Activated CD8-positive, alpha-beta memory T cell treated with anti-CD3 and anti-CD28 coated beads for 36 hours (primary cell): ENCODE data around the gene AKT1. TPM values are rescaled to one million over a fixed set of nuclear protein-coding genes. Genes with fewer than 3 reads are reported as not detected.

ENCODE experiments used
- CTCF ChIA-PET: fragments of 350-600 bp; sonication (Branson Sonifier 250); formaldehyde crosslinking; loops from one replicate; lab custom pipeline; 2021; ENCODE audit warnings: antibody characterized with exemption; lab: Charles Lee
- POLR2A ChIA-PET: fragments of 350-600 bp; sonication (Branson Sonifier 250); formaldehyde crosslinking; loops from one replicate; lab custom pipeline; 2021; ENCODE audit warnings: antibody characterized with exemption; lab: Charles Lee
- total RNA-seq, 2 experiments: library from RNA; stranded (reverse); gene quantifications; one replicate each; pipeline ENCODE4 v1.2.3, GENCODE V29; 2021

The AKT1 gene
- total RNA-seq, 2 experiments from 2014 or later, result 155 to 173 TPM

DNA sequence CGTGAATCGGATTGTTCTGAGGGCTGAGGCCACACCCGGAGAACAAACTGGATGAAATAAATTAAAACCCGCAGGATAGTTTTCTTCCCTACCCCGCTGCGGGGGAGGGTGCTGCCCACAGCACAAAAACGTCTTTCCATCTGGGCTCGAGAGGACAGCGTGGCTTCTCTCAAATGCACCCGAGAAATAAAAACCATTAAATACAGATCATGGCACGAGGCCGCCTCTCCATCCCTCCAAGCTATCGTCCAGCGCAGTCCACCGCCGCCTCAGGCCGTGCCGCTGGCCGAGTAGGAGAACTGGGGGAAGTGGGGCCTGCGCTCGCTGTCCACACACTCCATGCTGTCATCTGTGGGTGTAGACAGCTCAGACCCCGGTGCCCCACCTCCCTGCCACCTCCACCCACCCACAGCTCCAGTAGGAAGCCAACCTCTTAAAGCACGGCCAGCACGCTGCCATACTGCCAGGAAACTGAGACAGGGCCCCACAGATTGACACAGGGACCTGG lies 25.4 kb downstream of the AKT1 start:
- ChIA-PET POLR2A (no interaction called here), CTCF (interaction anchor here (1.3 to 2.7 kb wide), 6 partner anchors 9 to 56 kb away, joined by 3 to 18 read pairs (median 7); partner anchors contain the start of genes SIVA1 and ZBTB42)

DNA sequence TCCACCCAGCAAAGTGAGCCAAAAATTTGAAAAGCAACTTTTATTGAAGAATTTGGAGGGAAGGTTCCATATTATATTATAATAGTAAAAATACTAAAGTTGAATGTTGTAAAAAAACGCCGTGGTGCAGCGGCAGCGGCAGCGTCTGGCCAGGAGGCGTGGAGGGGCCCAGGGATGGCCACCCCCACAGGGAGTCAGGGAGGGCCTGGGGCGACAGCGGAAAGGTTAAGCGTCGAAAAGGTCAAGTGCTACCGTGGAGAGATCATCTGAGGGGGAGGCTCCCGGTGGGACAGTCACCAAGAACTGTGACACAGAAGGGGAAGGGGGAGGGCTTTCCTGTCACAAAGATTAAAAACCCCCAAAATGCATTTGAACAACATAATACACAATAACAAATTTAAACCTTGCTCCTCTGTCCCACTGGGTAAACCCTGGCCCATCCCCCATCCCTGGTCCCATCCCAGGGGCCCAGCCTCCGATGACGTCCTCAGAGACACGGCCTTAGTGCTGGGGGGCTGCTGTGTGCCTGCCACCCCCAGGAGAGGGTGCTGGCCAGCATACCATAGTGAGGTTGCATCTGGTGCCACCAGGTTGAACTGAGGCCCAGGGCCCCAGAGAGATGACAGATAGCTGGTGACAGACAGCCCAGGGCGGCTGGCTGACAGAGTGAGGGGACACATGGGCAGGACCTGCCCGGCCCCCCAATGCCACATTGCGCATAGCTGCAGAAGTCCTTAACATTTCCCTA lies 26.1 kb downstream of the AKT1 start:
- ChIA-PET CTCF (interaction anchor here (1.2 to 2.7 kb wide), 13 partner anchors 11 to 100 kb away, joined by 3 to 32 read pairs (median 10); partner anchors contain the start of genes SIVA1 and ZBTB42), POLR2A (interaction anchor here (1.5 kb wide), 1 partner anchor 16 kb away, joined by 3 read pairs; the partner anchor contains the start of gene SIVA1)

- CTCF ChIA-PET, result interaction anchor here (0.6 to 2.7 kb wide), 18 partner anchors 9 to 533 kb away, joined by 3 to 32 read pairs (median 5); partner anchors contain the start of genes INF2, SIVA1 and ZBTB42
- POLR2A ChIA-PET, result interaction anchor here (0.5 to 1.5 kb wide), 2 partner anchors 16 to 96 kb away, joined by 3 to 4 read pairs; partner anchors contain the start of gene SIVA1
These were observed 26.9 kb downstream of the AKT1 start for GRCh38 chr14:104768437-104769323.

- CTCF ChIA-PET, result interaction anchor here (0.5 to 2.7 kb wide), 8 partner anchors 10 to 277 kb away, joined by 3 to 32 read pairs (median 8); partner anchors contain the start of genes SIVA1 and ZBTB42
- POLR2A ChIA-PET, result no interaction called here
These were observed 28.0 kb downstream of the AKT1 start for GRCh38 chr14:104767634-104767918.

DNA sequence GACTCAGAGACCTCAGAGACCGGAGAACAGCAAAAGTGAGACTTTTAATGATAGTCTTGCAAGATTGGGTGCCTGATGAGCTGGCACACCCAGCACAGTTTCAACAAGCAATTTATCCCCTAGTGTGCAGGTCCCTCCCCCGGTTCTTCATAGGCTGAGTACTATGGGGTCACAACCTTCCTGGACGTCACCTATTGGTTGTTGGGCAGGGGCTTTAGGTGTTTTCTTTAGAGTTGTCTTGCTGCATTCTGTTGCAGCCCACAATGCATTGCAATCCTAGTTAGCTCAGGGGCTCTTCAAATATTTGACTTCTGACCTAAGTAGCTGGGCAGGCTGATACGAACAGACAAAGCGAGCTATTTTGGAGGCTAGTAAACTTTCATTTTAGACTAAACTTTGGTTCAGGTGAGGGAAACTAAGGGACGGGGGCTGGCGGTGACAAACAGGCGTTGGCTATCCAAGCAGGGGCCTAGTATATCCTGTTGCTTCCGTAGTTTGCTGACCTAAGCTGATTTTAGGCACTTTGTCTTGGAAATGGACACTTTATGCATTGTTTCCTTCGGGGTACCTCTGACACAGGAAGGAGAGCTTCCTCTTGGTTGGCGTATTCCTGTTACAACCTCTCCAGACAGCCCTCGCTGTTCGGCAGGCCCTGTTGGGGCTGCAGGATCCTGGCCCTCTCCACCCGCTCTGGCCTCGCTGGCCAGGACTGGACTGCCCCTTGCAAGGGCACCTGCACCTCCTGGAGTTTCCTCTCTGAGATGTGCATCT lies 28.5 kb downstream of the AKT1 start:
- CTCF ChIA-PET, result interaction anchor here (0.5 to 1.8 kb wide), 4 partner anchors 10 to 278 kb away, joined by 3 to 7 read pairs (median 3); no protein-coding TSS in a partner anchor
- POLR2A ChIA-PET, result no interaction called here

DNA sequence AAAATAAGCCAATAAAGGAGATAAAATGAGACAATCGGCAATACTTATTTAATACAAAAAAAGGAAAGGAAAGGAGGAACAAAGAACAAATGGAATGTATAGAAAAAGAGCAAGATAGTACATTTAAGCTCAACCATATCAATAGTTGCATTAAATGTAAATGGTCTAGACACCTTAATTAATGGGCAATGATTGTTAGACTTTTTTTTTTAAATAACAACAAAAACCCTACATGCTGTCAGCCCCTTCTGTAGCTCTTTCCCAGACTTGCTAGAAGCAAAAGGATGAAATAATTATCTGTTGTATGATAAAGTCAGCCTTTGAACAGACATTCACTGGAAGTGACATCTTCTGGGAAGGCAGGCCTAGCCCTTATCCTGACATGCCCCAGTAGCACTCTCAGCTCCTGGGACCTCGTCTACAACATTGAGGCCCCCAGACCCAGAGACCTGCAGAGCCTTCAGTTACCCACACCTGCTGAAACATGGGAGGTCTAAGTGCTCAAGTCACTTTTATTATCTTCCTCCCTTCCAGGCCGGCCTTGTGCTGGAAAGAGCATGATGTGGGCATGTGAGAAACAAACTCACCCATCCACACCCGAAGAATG lies 29.2 kb downstream of the AKT1 start:
- POLR2A ChIA-PET, result no interaction called here
- CTCF ChIA-PET, result interaction anchor here (0.7 to 1.8 kb wide), 5 partner anchors 9 to 279 kb away, joined by 3 to 7 read pairs (median 3); partner anchors contain the start of gene SIVA1

DNA sequence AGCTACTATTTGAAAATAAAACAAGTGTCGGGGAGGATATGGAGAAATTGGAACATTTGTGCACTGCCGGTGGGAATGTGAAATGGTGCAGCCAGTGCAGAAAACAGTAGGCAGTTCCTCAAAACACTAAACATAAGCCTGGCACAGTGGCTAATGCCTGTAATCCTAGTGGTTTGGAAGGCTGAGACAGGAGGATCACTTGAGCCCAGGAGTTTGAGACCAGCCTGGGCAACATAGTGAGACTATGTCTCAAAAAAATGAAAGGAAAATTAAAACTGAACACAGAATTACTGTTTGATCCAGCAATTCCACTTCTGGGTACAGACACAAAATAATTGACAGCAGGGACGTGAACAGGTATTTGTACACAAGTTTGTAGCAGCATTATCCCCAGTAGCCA lies 30.0 kb downstream of the AKT1 start:
- ChIA-PET POLR2A (no interaction called here), CTCF (interaction anchor here (0.7 to 1.8 kb wide), 4 partner anchors 11 to 280 kb away, joined by 3 to 7 read pairs (median 4); partner anchors contain the start of gene SIVA1)

DNA sequence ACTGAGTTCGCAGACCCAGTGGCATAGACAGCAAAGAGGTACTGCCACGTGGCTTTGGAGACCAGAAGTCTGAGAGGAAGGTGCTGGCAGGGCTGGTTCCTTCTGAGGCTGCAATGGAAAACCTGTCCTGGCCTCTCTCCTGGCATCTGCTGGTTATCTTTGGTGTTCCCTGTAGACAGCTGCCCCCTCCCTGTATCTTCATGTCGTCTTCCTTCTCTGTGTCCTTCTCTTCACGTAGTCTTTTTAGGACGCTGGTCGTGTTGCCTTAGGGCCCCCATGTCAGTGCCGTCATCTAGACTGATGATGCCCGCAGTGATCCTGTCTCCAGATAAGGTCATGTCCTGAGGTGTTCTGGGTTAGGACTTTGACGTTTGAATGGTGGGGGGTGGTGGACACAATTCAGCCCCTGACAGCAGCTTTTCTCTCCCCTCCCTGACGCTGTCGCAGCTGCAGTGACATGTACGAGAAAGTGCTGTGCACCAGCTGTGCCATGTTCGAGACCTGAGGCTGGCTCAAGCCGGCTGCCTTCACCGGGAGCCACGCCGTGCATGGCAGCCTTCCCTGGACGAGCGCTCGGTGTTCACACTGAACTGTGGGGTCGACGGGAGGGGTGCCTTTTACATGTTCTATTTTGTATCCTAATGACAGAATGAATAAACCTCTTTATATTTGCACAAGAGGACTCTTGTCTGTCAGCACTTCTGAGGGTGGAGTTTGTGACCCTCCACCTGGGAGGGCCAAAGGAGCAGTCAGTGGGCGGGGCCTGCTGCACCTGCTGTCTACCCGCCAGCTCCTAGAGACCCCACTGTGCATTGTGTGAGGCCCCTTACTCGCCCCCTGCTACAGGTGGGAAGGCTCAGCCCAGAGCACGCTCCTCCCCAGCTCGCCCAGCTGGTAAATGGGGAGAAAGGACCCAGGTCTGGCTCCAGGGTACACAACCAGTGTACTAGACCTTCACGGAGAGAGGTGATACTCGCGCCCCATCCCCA lies 36.3 kb downstream of the AKT1 start:
- CTCF ChIA-PET, result interaction anchor here (1.2 to 1.8 kb wide), 2 partner anchors 9 to 68 kb away, joined by 3 to 5 read pairs; no protein-coding TSS in a partner anchor
- POLR2A ChIA-PET, result no interaction called here

GRCh38 chr14:104757681-104758392 lies 37.7 kb downstream of the AKT1 start:
- POLR2A ChIA-PET, result no interaction called here

GRCh38 chr14:104757238-104757585 lies 38.3 kb downstream of the AKT1 start:
- CTCF ChIA-PET, result interaction anchor here (0.6 to 1.2 kb wide), 3 partner anchors 9 to 34 kb away, joined by 3 to 4 read pairs (median 3); partner anchors contain the start of gene ADSS1
- POLR2A ChIA-PET, result no interaction called here

More at GRCh38 chr14:104757681-104758392, 37.7 kb downstream of the AKT1 start:
- CTCF ChIA-PET, result interaction anchor here (0.6 to 1.8 kb wide), 3 partner anchors 9 to 11 kb away, joined by 3 to 5 read pairs (median 3); no protein-coding TSS in a partner anchor

- ChIA-PET POLR2A (no interaction called here), CTCF (interaction anchor here (0.8 to 1.6 kb wide), 3 partner anchors 12 to 70 kb away, joined by 3 to 7 read pairs (median 4); partner anchors contain the start of gene ADSS1)
These were observed 38.9 kb downstream of the AKT1 start for GRCh38 chr14:104756477-104757237.

GRCh38 chr14:104755621-104756020 lies 39.9 kb downstream of the AKT1 start:
- CTCF ChIA-PET, result interaction anchor here (1.6 kb wide), 1 partner anchor 71 kb away, joined by 7 read pairs; no protein-coding TSS in a partner anchor
- POLR2A ChIA-PET, result no interaction called here

DNA sequence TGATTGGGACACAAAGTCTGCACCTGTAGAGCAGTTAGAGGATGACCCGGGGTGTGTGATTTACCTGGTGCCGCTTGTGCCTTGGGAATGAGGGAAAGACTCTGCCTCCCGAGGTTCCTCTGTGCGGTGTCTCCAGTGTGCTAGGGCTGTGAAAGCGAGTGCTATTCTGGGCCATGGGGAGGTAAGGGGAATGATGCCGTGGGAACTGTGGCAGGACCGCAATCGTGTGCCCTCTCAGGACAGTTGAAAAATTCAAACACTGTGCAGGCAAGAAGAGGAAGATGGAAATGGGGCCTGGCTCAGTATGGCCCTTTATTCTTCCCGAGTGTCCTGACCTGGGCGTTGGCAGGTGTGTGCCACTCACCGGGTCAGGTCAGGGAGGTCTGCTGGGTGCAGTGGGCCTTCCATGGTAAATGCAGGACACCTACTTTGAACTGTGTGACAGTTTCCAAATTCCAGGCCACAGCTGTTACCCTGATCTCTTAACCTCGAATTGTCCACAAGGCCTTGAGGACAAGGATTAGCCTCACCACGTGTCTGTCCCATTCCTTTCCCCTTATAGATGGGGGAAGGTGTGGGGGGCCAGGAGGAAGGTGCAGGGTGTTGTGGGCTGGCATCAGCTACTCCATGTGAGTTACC lies 41.2 kb downstream of the AKT1 start:
- ChIA-PET POLR2A (interaction anchor here (0.7 to 1.0 kb wide), 2 partner anchors 15 to 31 kb away, joined by 3 to 4 read pairs; no protein-coding TSS in a partner anchor), CTCF (interaction anchor here (0.8 to 2.3 kb wide), 2 partner anchors 12 to 14 kb away, joined by 3 to 13 read pairs; no protein-coding TSS in a partner anchor)

- ChIA-PET CTCF (interaction anchor here (1.2 to 3.6 kb wide), 6 partner anchors 12 to 73 kb away, joined by 3 to 13 read pairs (median 8); partner anchors contain the start of genes ADSS1 and ZBTB42), POLR2A (interaction anchor here (0.6 to 1.0 kb wide), 4 partner anchors 14 to 293 kb away, joined by 3 to 4 read pairs (median 4); no protein-coding TSS in a partner anchor)
These were observed 41.9 kb downstream of the AKT1 start for GRCh38 chr14:104753528-104754212.
